BLaER1 (cell line): ENCODE data around the gene FARP2.
"Not testable (repeated sequence)": the region's sequence is repeated elsewhere in the genome, so short reads cannot be mapped to it uniquely, and the experiment has no call there.

Experiments
- H3K27ac ChIP-seq: shearing (Covaris generic); formaldehyde crosslinking; 2 replicates; pipeline ENCODE4 v1.8.1; 2022
- H3K27me3 ChIP-seq: shearing (Covaris generic); formaldehyde crosslinking; 2 replicates; pipeline ENCODE4 v1.8.1; 2022
- H3K36me3 ChIP-seq: shearing (Covaris generic); formaldehyde crosslinking; 2 replicates; pipeline ENCODE4 v1.8.1; 2022
- H3K4me1 ChIP-seq: shearing (Covaris generic); formaldehyde crosslinking; 2 replicates; pipeline ENCODE4 v1.8.1; 2022
- H3K4me2 ChIP-seq: shearing (Covaris generic); formaldehyde crosslinking; 2 replicates; pipeline ENCODE4 v1.8.1; 2022
- H3K4me3 ChIP-seq: shearing (Covaris generic); formaldehyde crosslinking; 2 replicates; pipeline ENCODE4 v1.8.1; 2022
- H3K9ac ChIP-seq: shearing (Covaris generic); formaldehyde crosslinking; 2 replicates; pipeline ENCODE4 v1.8.1; 2022
- H3K9me3 ChIP-seq: shearing (Covaris generic); formaldehyde crosslinking; 2 replicates; pipeline ENCODE4 v1.8.1; 2022
- H4K20me1 ChIP-seq: shearing (Covaris generic); formaldehyde crosslinking; 2 replicates; pipeline ENCODE4 v1.8.1; 2022
- Cebpa-rat ChIP-seq: shearing (Covaris generic); IDR thresholded peaks from 2 replicates; pipeline ENCODE4 v1.8.1; 2022

The FARP2 gene

DNA sequence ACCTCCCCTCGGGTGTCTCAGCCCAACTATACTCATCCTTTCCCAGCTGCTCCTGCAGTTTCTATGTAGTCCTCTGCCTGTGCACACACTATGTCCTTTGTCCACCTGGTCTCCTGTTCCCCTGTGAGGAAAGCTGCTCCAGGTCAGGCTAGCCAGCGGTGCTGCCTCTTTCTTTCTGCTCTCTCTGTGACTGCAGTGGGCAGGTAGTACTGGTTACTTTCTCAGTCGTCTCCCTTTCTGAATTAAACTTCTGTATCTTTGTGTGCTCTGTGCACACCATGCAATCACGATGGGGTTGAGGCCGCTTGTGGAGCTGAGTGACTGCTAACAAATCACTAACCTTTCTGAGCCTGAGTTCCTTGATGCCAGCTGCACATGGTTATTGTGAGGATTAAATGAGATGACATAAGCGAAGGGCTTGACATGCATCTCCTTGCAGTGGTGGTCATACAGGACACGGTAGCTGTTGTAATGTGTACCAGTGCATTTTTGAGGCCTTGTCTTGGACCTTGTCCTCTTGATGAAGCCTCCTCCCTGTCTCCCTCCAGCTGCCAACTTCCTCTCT lies 3.5 kb downstream of the FARP2 start:
- H3K36me3 ChIP-seq, result peaks cover 11% of the 10 kb centered on the region
- no peak overlapping the region for H3K4me3 ChIP-seq
- no peak overlapping the region for H3K27ac ChIP-seq
- no peaks in the 10 kb centered on the region for H3K27me3 ChIP-seq
- no peaks in the 10 kb centered on the region for H3K9me3 ChIP-seq
- H3K4me2 ChIP-seq, result no peak overlapping the region
- peaks cover 29% of the 10 kb centered on the region for H3K4me1 ChIP-seq
- H3K9ac ChIP-seq, result no peak overlapping the region
- H4K20me1 ChIP-seq, result peaks cover 90% of the 10 kb centered on the region
- no peak for TF ChIP-seq Cebpa-rat

DNA sequence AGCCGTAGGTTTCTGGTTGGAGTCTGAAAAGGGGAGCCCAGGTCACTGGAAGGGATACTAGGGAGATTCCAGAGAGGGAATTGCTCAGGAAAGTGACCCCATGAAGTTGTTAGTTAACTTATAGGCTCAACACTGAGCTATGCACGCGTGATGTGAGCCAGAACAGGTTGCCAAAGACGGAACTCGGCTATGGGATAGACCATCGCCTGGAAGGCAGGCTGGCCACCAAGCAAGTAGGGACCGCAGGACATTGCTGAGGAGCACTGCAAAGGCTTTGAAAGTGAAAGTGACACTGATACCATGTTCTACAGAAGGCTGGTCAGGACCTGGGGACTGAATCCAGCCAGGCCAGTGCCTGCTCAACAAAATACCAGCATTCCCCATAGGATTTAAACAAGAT lies 7.3 kb downstream of the FARP2 start:
- no peak for TF ChIP-seq Cebpa-rat
- Histone ChIP-seq H3K9me3 (no peaks in the 10 kb centered on the region), H3K36me3 (0 out of 2 replicates have a peak, but pooled peaks cover 4% of the 10 kb centered on the region), H3K4me2 (no peak overlapping the region), H4K20me1 (peaks cover 95% of the 10 kb centered on the region), H3K4me1 (peaks cover 4% of the 10 kb centered on the region), H3K27me3 (no peaks in the 10 kb centered on the region), H3K4me3 (no peak overlapping the region), H3K27ac (no peak overlapping the region), H3K9ac (no peak overlapping the region)

DNA sequence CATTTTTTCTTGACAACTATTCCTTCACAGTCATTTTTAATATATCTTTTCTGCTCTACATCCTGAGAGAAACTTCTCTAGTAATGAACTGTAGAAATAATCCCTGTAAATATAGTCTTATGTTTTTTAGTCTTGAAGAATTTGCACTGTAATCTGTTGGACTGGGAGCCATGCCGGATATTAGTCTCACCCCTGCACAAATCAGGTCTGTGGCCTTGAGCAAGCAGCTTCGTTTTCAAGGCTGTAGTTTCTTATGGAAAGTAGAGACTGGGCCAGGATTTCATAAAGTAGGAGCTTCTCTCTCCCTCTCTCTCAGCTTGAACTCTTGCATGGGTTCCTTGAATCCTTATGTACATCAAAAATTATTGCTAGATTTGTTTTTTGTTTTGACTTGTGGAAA lies 8.7 kb downstream of the FARP2 start:
- peaks cover 90% of the 10 kb centered on the region for H4K20me1 ChIP-seq
- no peaks in the 10 kb centered on the region for H3K4me1 ChIP-seq
- H3K4me3 ChIP-seq, result no peak overlapping the region
- H3K36me3 ChIP-seq, result 0 out of 2 replicates have a peak, but pooled peaks cover 4% of the 10 kb centered on the region
- no peak overlapping the region for H3K4me2 ChIP-seq
- TF ChIP-seq Cebpa-rat, result no peak
- no peak overlapping the region for H3K9ac ChIP-seq
- H3K27me3 ChIP-seq, result no peaks in the 10 kb centered on the region
- H3K9me3 ChIP-seq, result no peaks in the 10 kb centered on the region
- H3K27ac ChIP-seq, result no peak overlapping the region

- Histone ChIP-seq H3K4me1 (peaks cover 8% of the 10 kb centered on the region), H3K9ac (no peak overlapping the region), H3K4me3 (no peak overlapping the region)
Measured at GRCh38 chr2:241366678-241367077, 10.6 kb downstream of the FARP2 start.

DNA sequence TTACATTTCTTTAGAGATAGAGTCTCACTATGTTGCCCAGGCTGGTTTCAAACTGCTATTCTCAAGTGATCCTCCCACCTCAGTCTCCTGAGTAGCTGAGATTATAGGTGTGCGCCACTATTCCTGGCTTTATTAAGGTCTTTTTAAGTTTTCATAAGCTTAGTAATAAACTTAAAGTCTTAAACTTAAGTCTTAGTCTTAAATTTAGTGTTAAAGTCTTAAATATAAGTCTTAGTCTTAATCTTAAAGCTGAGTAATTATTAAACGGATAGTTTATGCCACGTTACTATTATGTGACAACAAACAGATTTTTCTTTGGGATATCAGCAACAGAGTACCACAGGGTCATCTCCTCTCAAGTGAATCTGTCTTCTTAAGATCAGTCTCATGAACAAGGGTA lies 12.6 kb downstream of the FARP2 start:
- H3K36me3 ChIP-seq, result 0 out of 2 replicates have a peak, but pooled peaks cover 4% of the 10 kb centered on the region
- no peak overlapping the region for H3K9ac ChIP-seq
- H3K4me2 ChIP-seq, result no peak overlapping the region
- H3K27ac ChIP-seq, result no peak overlapping the region
- TF ChIP-seq Cebpa-rat, result no peak
- H3K27me3 ChIP-seq, result no peaks in the 10 kb centered on the region
- no peak overlapping the region for H3K4me3 ChIP-seq
- H3K9me3 ChIP-seq, result no peaks in the 10 kb centered on the region
- H4K20me1 ChIP-seq, result peaks cover 87% of the 10 kb centered on the region
- peaks cover 25% of the 10 kb centered on the region for H3K4me1 ChIP-seq

More at GRCh38 chr2:241366678-241367077, 10.6 kb downstream of the FARP2 start:
- Histone ChIP-seq H4K20me1 (peaks cover 87% of the 10 kb centered on the region), H3K9me3 (no peaks in the 10 kb centered on the region), H3K27ac (no peak overlapping the region), H3K27me3 (no peaks in the 10 kb centered on the region), H3K36me3 (0 out of 2 replicates have a peak, but pooled peaks cover 4% of the 10 kb centered on the region), H3K4me2 (no peak overlapping the region)
- TF ChIP-seq Cebpa-rat, result no peak

GRCh38 chr2:241372361-241372992 lies 16.4 kb downstream of the FARP2 start:
- H3K4me1 ChIP-seq, result peaks cover 40% of the 10 kb centered on the region
- no peaks in the 10 kb centered on the region for H3K27me3 ChIP-seq
- H3K4me3 ChIP-seq, result no peak overlapping the region
- peak overlapping the region; percentile 44 for H3K4me2 ChIP-seq
- H3K9ac ChIP-seq, result no peak overlapping the region
- no peaks in the 10 kb centered on the region for H3K9me3 ChIP-seq
- TF ChIP-seq Cebpa-rat, result no peak
- peaks cover 67% of the 10 kb centered on the region for H4K20me1 ChIP-seq
- H3K27ac ChIP-seq, result no peak overlapping the region
- peaks cover 23% of the 10 kb centered on the region for H3K36me3 ChIP-seq

DNA sequence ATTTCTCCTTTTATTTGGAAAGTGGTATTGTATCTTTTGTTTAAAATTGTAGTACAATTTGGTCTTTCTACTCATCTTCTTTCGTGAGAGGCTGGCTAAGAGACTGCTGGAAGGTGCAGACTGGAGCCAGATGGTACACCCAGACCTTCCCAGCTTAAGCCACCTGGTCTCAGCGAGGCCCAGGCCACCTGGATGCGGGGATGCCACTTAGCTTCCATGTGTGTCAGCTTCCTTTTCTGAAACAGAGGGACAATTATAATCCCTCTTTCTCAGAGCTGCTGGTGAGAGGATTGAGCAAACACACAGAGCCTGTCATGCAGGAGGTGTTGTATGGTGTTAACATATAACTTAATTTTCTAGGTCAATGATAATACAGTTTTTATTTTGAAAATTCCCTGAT lies 17.4 kb downstream of the FARP2 start:
- H3K4me3 ChIP-seq, result no peak overlapping the region
- peaks cover 30% of the 10 kb centered on the region for H3K36me3 ChIP-seq
- H3K4me2 ChIP-seq, result peak overlapping the region; percentile 44
- peaks cover 40% of the 10 kb centered on the region for H3K4me1 ChIP-seq
- H4K20me1 ChIP-seq, result peaks cover 58% of the 10 kb centered on the region
- TF ChIP-seq Cebpa-rat, result no peak
- H3K27me3 ChIP-seq, result no peaks in the 10 kb centered on the region
- H3K9ac ChIP-seq, result no peak overlapping the region
- H3K9me3 ChIP-seq, result no peaks in the 10 kb centered on the region
- no peak overlapping the region for H3K27ac ChIP-seq

DNA sequence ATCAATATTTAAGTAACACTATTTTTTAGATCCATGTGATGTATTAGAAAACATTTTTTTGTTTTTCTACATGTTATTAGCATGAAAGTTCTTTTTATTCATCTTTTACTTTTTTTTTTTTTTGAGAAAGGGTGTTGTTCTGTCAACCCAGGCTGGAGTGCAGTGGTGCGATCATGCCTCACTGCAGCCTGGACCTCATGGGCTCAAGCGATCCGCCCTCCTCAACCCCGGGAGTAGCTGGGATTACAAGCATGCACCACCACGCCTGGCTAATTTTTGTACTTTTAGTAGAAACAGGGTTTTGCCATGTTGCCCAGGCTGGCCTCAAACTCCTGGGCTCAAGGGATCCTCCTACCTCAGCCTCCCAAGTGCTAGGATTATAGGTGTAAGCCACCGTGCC lies 17.8 kb downstream of the FARP2 start:
- not testable (repeated sequence) for H3K27ac ChIP-seq, H3K4me3 ChIP-seq, H3K9me3 ChIP-seq, H3K9ac ChIP-seq, H3K27me3 ChIP-seq
- Histone ChIP-seq H3K4me1 (peaks cover 40% of the 10 kb centered on the region), H3K4me2 (peak overlapping the region; percentile 53), H4K20me1 (peaks cover 53% of the 10 kb centered on the region), H3K36me3 (peaks cover 30% of the 10 kb centered on the region)

DNA sequence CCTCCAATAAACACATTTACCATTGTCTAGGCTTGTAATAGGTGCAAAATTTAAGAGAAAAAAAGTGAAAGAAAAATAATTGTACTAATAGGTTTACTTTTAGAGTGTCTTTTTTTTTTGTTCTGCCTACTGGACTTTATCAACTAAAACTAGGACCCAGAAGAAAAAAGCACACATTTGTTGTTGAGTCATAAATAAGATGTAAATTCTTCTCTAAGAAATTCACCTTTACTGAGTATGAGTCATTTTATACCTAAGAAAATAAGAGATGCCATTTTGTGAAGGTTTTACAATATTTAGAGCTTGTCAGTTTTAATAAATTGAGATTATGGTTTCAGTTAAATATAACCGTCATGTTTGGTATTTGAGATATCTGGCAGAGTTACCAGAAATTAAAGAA lies 19.2 kb downstream of the FARP2 start:
- Histone ChIP-seq H4K20me1 (peaks cover 51% of the 10 kb centered on the region), H3K27ac (no peak overlapping the region), H3K9me3 (no peaks in the 10 kb centered on the region), H3K36me3 (peaks cover 36% of the 10 kb centered on the region), H3K9ac (no peak overlapping the region), H3K4me3 (no peak overlapping the region), H3K4me2 (peak overlapping the region; percentile 53; the same call in 1 of the 2 replicates), H3K27me3 (no peaks in the 10 kb centered on the region), H3K4me1 (peaks cover 40% of the 10 kb centered on the region)
- no peak for TF ChIP-seq Cebpa-rat

GRCh38 chr2:241376808-241377207 lies 20.7 kb downstream of the FARP2 start:
- H4K20me1 ChIP-seq, result peaks cover 52% of the 10 kb centered on the region
- no peak for TF ChIP-seq Cebpa-rat
- H3K4me2 ChIP-seq, result no peak overlapping the region
- no peaks in the 10 kb centered on the region for H3K9me3 ChIP-seq
- no peak overlapping the region for H3K27ac ChIP-seq
- no peaks in the 10 kb centered on the region for H3K27me3 ChIP-seq
- H3K9ac ChIP-seq, result no peak overlapping the region
- peaks cover 43% of the 10 kb centered on the region for H3K36me3 ChIP-seq
- no peak overlapping the region for H3K4me3 ChIP-seq
- H3K4me1 ChIP-seq, result peaks cover 33% of the 10 kb centered on the region
